HCT116 (cell line): ENCODE results near the gene AGPAT3.

Experiments
- EGR1 ChIP-seq: IDR thresholded peaks from 2 replicates; pipeline ENCODE4 v1.6.1; 2012; ENCODE audit warnings: low read depth
- EZH2 ChIP-seq: fragments of 200-600 bp; sonication (generic); IDR thresholded peaks from 2 replicates; pipeline ENCODE4 v1.6.1; 2017; ENCODE audit warnings: antibody characterized with exemption, mixed run types
- EZH2phosphoT487 ChIP-seq: fragments of 200-600 bp; IDR thresholded peaks from 2 replicates; pipeline ENCODE4 v1.6.1; 2018; ENCODE audit warnings: antibody characterized with exemption, borderline replicate concordance
- JUND ChIP-seq: IDR thresholded peaks from 2 replicates; pipeline ENCODE4 v1.6.1; 2012
- POLR2A ChIP-seq: IDR thresholded peaks from 2 replicates; pipeline ENCODE4 v1.7.0; 2011; ENCODE audit warnings: borderline replicate concordance; ENCODE audit not compliant: insufficient read depth, insufficient read length; ENCODE audit errors: extremely low read depth
- POLR2AphosphoS5 ChIP-seq: IDR thresholded peaks from 2 replicates; pipeline ENCODE4 v1.6.1; 2011; ENCODE audit warnings: mild to moderate bottlenecking, low read depth, low read length, moderate library complexity
- YY1 ChIP-seq: IDR thresholded peaks from 2 replicates; pipeline ENCODE4 v1.6.1; 2011; ENCODE audit warnings: low read length, low read depth, moderate library complexity, mild to moderate bottlenecking; ENCODE audit not compliant: insufficient replicate concordance; ENCODE audit errors: extremely low read depth
- ZNF274 ChIP-seq: fragments of 200-500 bp; sonication (Bioruptor generic); IDR thresholded peaks from 2 replicates; pipeline ENCODE4 v1.6.1; 2014; ENCODE audit warnings: mild to moderate bottlenecking, low read depth, low read length, inconsistent platforms
- TF ChIP-seq, protein P1 (sequence below), 3 experiments: fragments of 200-600 bp in 1 of 3; sonication (generic) in 1 of 3; IDR thresholded peaks in 2 of 3; conservative IDR thresholded peaks in 1 of 3; 2 replicates each; pipeline ENCODE4 v1.5.1; 2012 to 2017; ENCODE audit warnings: low read depth in 2 of 3, low read length in 2 of 3, antibody characterized with exemption in 1 of 3, borderline replicate concordance in 1 of 3, control low read depth in 1 of 3, mild to moderate bottlenecking in 1 of 3, mixed read lengths in 1 of 3, mixed run types in 1 of 3, moderate library complexity in 1 of 3; ENCODE audit not compliant: insufficient read depth in 1 of 3
- TF ChIP-seq, protein P2 (sequence below): IDR thresholded peaks from 2 replicates; pipeline ENCODE4 v1.6.1; 2011; ENCODE audit warnings: mild to moderate bottlenecking, low read length, moderate library complexity; ENCODE audit not compliant: insufficient replicate concordance; ENCODE audit errors: extremely low read depth
- TF ChIP-seq, protein P3 (sequence below): IDR thresholded peaks from 2 replicates; pipeline ENCODE4 v1.6.1; 2012; ENCODE audit warnings: low read depth

GRCh38 chr21:43827015-43827611 is 37.9 kb upstream of the AGPAT3 start:
- no peak for TF ChIP-seq ZNF274
- TF ChIP-seq, protein P1, sequence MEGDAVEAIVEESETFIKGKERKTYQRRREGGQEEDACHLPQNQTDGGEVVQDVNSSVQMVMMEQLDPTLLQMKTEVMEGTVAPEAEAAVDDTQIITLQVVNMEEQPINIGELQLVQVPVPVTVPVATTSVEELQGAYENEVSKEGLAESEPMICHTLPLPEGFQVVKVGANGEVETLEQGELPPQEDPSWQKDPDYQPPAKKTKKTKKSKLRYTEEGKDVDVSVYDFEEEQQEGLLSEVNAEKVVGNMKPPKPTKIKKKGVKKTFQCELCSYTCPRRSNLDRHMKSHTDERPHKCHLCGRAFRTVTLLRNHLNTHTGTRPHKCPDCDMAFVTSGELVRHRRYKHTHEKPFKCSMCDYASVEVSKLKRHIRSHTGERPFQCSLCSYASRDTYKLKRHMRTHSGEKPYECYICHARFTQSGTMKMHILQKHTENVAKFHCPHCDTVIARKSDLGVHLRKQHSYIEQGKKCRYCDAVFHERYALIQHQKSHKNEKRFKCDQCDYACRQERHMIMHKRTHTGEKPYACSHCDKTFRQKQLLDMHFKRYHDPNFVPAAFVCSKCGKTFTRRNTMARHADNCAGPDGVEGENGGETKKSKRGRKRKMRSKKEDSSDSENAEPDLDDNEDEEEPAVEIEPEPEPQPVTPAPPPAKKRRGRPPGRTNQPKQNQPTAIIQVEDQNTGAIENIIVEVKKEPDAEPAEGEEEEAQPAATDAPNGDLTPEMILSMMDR (IDR thresholded peaks at IDR 0.05 in 2 of 3, conservative IDR thresholded peaks at IDR 0.05 in 1 of 3; ENCODE audit: borderline replicate concordance in 1 of 3, insufficient read depth in 1 of 3, low read depth in 2 of 3, low read length in 2 of 3), result no peak
- TF ChIP-seq, protein P2, sequence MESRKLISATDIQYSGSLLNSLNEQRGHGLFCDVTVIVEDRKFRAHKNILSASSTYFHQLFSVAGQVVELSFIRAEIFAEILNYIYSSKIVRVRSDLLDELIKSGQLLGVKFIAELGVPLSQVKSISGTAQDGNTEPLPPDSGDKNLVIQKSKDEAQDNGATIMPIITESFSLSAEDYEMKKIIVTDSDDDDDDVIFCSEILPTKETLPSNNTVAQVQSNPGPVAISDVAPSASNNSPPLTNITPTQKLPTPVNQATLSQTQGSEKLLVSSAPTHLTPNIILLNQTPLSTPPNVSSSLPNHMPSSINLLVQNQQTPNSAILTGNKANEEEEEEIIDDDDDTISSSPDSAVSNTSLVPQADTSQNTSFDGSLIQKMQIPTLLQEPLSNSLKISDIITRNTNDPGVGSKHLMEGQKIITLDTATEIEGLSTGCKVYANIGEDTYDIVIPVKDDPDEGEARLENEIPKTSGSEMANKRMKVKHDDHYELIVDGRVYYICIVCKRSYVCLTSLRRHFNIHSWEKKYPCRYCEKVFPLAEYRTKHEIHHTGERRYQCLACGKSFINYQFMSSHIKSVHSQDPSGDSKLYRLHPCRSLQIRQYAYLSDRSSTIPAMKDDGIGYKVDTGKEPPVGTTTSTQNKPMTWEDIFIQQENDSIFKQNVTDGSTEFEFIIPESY, result no peak
- TF ChIP-seq YY1, result no peak
- TF ChIP-seq POLR2AphosphoS5, result no peak
- TF ChIP-seq JUND, result peak; percentile 19; the same call in 1 of the 2 replicates
- TF ChIP-seq POLR2A, result no peak
- TF ChIP-seq EZH2, result no peak
- TF ChIP-seq EGR1, result no peak
- TF ChIP-seq, protein P3, sequence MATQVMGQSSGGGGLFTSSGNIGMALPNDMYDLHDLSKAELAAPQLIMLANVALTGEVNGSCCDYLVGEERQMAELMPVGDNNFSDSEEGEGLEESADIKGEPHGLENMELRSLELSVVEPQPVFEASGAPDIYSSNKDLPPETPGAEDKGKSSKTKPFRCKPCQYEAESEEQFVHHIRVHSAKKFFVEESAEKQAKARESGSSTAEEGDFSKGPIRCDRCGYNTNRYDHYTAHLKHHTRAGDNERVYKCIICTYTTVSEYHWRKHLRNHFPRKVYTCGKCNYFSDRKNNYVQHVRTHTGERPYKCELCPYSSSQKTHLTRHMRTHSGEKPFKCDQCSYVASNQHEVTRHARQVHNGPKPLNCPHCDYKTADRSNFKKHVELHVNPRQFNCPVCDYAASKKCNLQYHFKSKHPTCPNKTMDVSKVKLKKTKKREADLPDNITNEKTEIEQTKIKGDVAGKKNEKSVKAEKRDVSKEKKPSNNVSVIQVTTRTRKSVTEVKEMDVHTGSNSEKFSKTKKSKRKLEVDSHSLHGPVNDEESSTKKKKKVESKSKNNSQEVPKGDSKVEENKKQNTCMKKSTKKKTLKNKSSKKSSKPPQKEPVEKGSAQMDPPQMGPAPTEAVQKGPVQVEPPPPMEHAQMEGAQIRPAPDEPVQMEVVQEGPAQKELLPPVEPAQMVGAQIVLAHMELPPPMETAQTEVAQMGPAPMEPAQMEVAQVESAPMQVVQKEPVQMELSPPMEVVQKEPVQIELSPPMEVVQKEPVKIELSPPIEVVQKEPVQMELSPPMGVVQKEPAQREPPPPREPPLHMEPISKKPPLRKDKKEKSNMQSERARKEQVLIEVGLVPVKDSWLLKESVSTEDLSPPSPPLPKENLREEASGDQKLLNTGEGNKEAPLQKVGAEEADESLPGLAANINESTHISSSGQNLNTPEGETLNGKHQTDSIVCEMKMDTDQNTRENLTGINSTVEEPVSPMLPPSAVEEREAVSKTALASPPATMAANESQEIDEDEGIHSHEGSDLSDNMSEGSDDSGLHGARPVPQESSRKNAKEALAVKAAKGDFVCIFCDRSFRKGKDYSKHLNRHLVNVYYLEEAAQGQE, result no peak
- no peak for TF ChIP-seq EZH2phosphoT487
